CD8-positive, alpha-beta memory T cell (primary cell): ENCODE measurements around the gene OR6M1. TPM values are rescaled to one million over a fixed set of nuclear protein-coding genes. Genes with fewer than 3 reads are reported as not detected.

ENCODE experiments used
- CTCF ChIA-PET: fragments of 350-600 bp; sonication (Branson Sonifier 250); formaldehyde crosslinking; loops from one replicate; lab custom pipeline; 2021; ENCODE audit warnings: antibody characterized with exemption; lab: Charles Lee
- POLR2A ChIA-PET: fragments of 350-600 bp; sonication (Branson Sonifier 250); formaldehyde crosslinking; loops from one replicate; lab custom pipeline; 2021; ENCODE audit warnings: antibody characterized with exemption; lab: Charles Lee
- DNase-seq, 5 donors: peaks; one replicate each; pipeline versions ENCODE4 v3.0.0 to v3.0.0-alpha.2; 2020 to 2022; ENCODE audit warnings: mixed read lengths in 1 of 5
- H3K27ac ChIP-seq: one replicate; pipeline ENCODE4 v1.7.0; 2013; ENCODE audit warnings: low read depth, mild to moderate bottlenecking, low read length, moderate library complexity
- H3K27me3 ChIP-seq: 2 replicates; pipeline ENCODE4 v1.7.0; 2013; ENCODE audit warnings: low read length, mild to moderate bottlenecking; ENCODE audit not compliant: insufficient read depth, poor library complexity, severe bottlenecking
- H3K36me3 ChIP-seq: 2 replicates; pipeline ENCODE4 v1.7.0; 2013; ENCODE audit warnings: mild to moderate bottlenecking, low read length, moderate library complexity; ENCODE audit not compliant: insufficient read depth
- H3K4me1 ChIP-seq: 2 replicates; pipeline ENCODE4 v1.7.0; 2013; ENCODE audit warnings: mild to moderate bottlenecking, low read length, moderate library complexity; ENCODE audit not compliant: insufficient read depth
- H3K4me3 ChIP-seq: 2 replicates; pipeline ENCODE4 v1.7.0; 2013; ENCODE audit warnings: mild to moderate bottlenecking, low read length
- H3K9me3 ChIP-seq: 2 replicates; pipeline ENCODE4 v1.7.0; 2013; ENCODE audit warnings: mild to moderate bottlenecking, low read length
- H3K27ac Mint-ChIP-seq, 8 donors: one replicate each; pipeline ENCODE4 v1.8.0; 2020 to 2021; ENCODE audit warnings: mixed read lengths in 8 of 8, mild to moderate bottlenecking in 6 of 8, inconsistent platforms in 3 of 8, moderate library complexity in 3 of 8
- H3K27me3 Mint-ChIP-seq, 2 donors: one replicate each; pipeline ENCODE4 v1.8.0; 2020 to 2021; ENCODE audit warnings: mixed read lengths in 2 of 2, mild to moderate bottlenecking in 1 of 2, moderate library complexity in 1 of 2
- H3K36me3 Mint-ChIP-seq, 3 donors: one replicate each; pipeline ENCODE4 v1.8.0; 2020 to 2021; ENCODE audit warnings: mixed read lengths in 3 of 3, inconsistent platforms in 1 of 3, mild to moderate bottlenecking in 1 of 3
- H3K4me1 Mint-ChIP-seq, 3 donors: one replicate each; pipeline ENCODE4 v1.8.0; 2020 to 2021; ENCODE audit warnings: mixed read lengths in 3 of 3, inconsistent platforms in 1 of 3, mild to moderate bottlenecking in 1 of 3
- H3K4me3 Mint-ChIP-seq, 7 donors: one replicate each; pipeline ENCODE4 v1.8.0; 2020 to 2021; ENCODE audit warnings: mixed read lengths in 7 of 7, mild to moderate bottlenecking in 6 of 7, moderate library complexity in 4 of 7, inconsistent platforms in 2 of 7
- H3K9me3 Mint-ChIP-seq, 5 donors: one replicate each; pipeline ENCODE4 v1.8.0; 2020 to 2022; ENCODE audit warnings: mixed read lengths in 5 of 5, mild to moderate bottlenecking in 3 of 5, moderate library complexity in 2 of 5, inconsistent platforms in 1 of 5
- polyA plus RNA-seq: library from polyadenylated mRNA; unstranded; fragments of 300-500 nt; fragmentation: Illumina TruSeq; gene quantifications from one replicate; pipeline ENCODE4 v1.2.3, GENCODE V29; 2021
- total RNA-seq, 2 experiments: library from RNA; stranded (reverse); gene quantifications; one replicate each; pipeline ENCODE4 v1.2.3, GENCODE V29; 2021

Gene OR6M1, protein sequence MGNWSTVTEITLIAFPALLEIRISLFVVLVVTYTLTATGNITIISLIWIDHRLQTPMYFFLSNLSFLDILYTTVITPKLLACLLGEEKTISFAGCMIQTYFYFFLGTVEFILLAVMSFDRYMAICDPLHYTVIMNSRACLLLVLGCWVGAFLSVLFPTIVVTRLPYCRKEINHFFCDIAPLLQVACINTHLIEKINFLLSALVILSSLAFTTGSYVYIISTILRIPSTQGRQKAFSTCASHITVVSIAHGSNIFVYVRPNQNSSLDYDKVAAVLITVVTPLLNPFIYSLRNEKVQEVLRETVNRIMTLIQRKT
- total RNA-seq (not detected), polyA plus RNA-seq (not detected)

DNA sequence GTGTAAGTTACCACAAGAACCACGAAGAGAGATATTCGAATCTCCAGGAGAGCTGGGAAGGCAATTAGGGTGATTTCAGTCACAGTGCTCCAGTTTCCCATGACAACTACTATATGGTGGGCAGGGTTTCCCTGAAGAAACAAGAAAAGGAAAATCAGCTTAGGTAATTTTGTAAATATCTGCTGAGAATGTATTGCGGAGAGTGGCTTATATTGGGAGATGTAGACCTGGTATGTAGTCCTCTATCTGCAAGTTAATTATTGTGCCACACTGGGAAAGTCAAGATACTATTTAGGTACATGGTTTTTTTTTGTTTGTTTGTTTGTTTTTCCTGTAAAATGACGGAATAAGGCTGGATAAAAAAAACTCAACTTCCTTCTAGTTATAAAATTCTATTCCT lies at the start of gene OR6M1:
OR6M1 (minus strand) TSS at position 101 of the 400 bp plus-strand sequence; CDS start at position 101, 0 bp downstream.
- no peak for DNase-seq
- H3K27ac Mint-ChIP-seq, result no peak within 1 kb of the TSS
- H3K4me1 Mint-ChIP-seq, result no peaks in the 10 kb centered on the region
- peaks cover 4 to 7% of the 10 kb centered on the region in 2 donors for H3K27me3 Mint-ChIP-seq
- no peaks in the 10 kb centered on the region for H3K36me3 ChIP-seq
- no peaks in the 10 kb centered on the region for H3K36me3 Mint-ChIP-seq
- no peak within 1 kb of the TSS for H3K4me3 Mint-ChIP-seq
- no peak within 1 kb of the TSS for H3K4me3 ChIP-seq
- no peak within 1 kb of the TSS for H3K27ac ChIP-seq
- no peaks in the 10 kb centered on the region for H3K27me3 ChIP-seq
- POLR2A ChIA-PET, result no interaction called here
- no peaks in the 10 kb centered on the region for H3K9me3 ChIP-seq
- H3K4me1 ChIP-seq, result no peaks in the 10 kb centered on the region
- peaks cover 0 to 2% (median 0%) of the 10 kb centered on the region in 5 donors for H3K9me3 Mint-ChIP-seq
- CTCF ChIA-PET, result interaction anchor here (0.6 kb wide), 1 partner anchor 38 kb away, joined by 3 read pairs; no protein-coding TSS in a partner anchor

DNA sequence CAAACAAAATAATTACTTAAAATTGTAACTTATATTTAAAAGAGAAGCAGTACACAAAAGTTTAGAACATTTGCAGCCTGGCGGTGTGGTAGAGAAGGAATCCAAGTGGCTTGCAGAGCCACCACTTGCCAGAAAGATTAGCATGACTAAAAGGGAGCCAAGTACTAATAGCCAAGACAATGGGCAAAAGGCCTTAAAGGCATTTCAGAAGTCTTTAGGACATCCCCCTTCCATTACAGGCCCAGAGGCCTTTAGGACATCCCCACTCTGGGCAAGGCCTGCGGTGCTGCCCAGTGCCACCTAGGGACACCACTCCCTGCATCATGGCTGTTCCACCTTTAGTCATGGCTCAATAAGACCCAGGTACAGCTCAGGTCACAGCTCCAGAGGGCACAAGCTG lies 46.9 kb upstream of the OR6M1 start:
- H3K27ac Mint-ChIP-seq, result no peak overlapping the region
- H3K4me3 Mint-ChIP-seq, result no peak overlapping the region

DNA sequence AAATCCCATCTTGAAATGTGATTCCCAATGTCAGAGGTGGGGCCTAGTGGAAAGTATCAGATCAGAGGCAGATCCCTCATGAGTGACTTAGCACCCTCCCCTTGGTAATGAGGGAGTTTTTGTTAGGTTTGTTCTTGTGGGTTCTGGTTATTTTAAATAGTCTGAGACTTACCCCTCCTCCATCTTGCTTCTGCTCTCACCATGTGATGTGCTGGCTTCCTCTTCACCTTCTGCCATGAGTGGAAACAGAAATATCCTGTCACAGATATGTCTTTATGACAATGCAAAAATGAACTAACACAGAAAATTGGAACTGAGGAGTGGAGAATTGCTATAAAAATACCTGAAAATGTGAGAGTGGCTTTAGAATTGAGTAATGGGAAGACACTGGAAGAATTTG lies 46.2 kb upstream of the OR6M1 start:
- H3K27me3 ChIP-seq, result no peaks in the 10 kb centered on the region
- Mint-ChIP-seq H3K9me3 (peaks cover 0 to 3% (median under 1%) of the 10 kb centered on the region in 5 donors), H3K4me1 (no peaks in the 10 kb centered on the region), H3K4me3 (no peak overlapping the region), H3K27me3 (peaks cover 2 to 8% of the 10 kb centered on the region in 2 donors), H3K36me3 (no peaks in the 10 kb centered on the region), H3K27ac (no peak overlapping the region)
- ChIA-PET POLR2A (no interaction called here), CTCF (no interaction called here)
- no peak overlapping the region for H3K4me3 ChIP-seq
- no peaks in the 10 kb centered on the region for H3K9me3 ChIP-seq
- no peak overlapping the region for H3K27ac ChIP-seq
- H3K36me3 ChIP-seq, result no peaks in the 10 kb centered on the region
- no peaks in the 10 kb centered on the region for H3K4me1 ChIP-seq
- DNase-seq, result no peak

More for the DNA sequence above, 46.9 kb upstream of the OR6M1 start:
- Histone ChIP-seq H3K4me3 (no peak overlapping the region), H3K27ac (no peak overlapping the region), H3K4me1 (no peaks in the 10 kb centered on the region), H3K9me3 (no peaks in the 10 kb centered on the region), H3K27me3 (no peaks in the 10 kb centered on the region), H3K36me3 (no peaks in the 10 kb centered on the region)
- no peaks in the 10 kb centered on the region for H3K4me1 Mint-ChIP-seq
- H3K36me3 Mint-ChIP-seq, result no peaks in the 10 kb centered on the region
- POLR2A ChIA-PET, result no interaction called here
- peaks cover 0 to 8% (median 2%) of the 10 kb centered on the region in 5 donors for H3K9me3 Mint-ChIP-seq
- DNase-seq, result no peak
- H3K27me3 Mint-ChIP-seq, result peaks cover 2 to 8% of the 10 kb centered on the region in 2 donors
- CTCF ChIA-PET, result no interaction called here

DNA sequence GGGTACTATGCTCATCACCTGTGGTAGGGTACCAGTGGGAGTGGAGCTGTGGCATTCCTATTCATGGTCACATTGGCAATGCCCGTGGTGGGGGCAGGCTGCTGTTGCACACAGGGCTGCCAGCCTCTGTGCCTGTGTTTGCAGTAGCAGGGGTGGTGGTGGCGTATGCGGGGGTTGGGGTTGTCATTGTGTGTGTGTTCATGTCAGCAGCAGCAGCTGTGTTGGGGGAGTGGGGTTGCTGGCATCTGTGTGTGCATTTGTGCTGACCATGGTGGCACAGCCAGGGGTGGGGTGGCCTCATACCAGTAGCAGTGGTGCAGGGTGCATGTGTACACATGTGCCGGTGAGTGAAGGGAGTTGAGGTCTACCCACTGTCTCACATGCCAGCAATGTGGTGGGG lies 45.0 kb upstream of the OR6M1 start:
- H3K27ac Mint-ChIP-seq, result no peak overlapping the region
- Histone ChIP-seq H3K9me3 (no peaks in the 10 kb centered on the region), H3K27me3 (no peaks in the 10 kb centered on the region), H3K36me3 (no peaks in the 10 kb centered on the region), H3K4me1 (no peaks in the 10 kb centered on the region), H3K4me3 (no peak overlapping the region), H3K27ac (no peak overlapping the region)
- no peaks in the 10 kb centered on the region for H3K4me1 Mint-ChIP-seq
- peaks cover 0 to under 1% (median 0%) of the 10 kb centered on the region in 5 donors for H3K9me3 Mint-ChIP-seq
- CTCF ChIA-PET, result no interaction called here
- H3K4me3 Mint-ChIP-seq, result no peak overlapping the region
- DNase-seq, result no peak
- H3K27me3 Mint-ChIP-seq, result peaks cover 2 to 8% of the 10 kb centered on the region in 2 donors
- POLR2A ChIA-PET, result no interaction called here
- no peaks in the 10 kb centered on the region for H3K36me3 Mint-ChIP-seq

DNA sequence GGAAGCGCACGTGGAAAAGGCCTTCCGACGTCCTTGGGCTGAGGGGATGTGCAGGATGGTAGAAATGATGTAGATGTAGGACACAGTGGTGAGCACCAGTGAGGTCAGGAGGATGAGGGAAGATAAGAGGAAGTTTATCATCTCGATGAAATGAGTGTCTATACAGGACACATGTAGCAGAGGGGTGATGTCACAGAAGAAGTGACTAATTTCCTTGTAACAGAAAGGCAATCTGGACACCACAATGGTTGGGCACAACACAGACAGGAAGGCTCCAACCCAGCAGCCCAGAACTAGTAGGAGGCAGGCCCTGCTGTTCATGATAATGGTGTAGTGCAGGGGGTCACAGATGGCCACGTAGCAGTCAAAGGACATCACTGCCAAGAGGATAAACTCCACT lies 35.0 kb upstream of the OR6M1 start:
- POLR2A ChIA-PET, result no interaction called here
- Histone ChIP-seq H3K27ac (no peak overlapping the region), H3K36me3 (no peaks in the 10 kb centered on the region), H3K4me1 (no peaks in the 10 kb centered on the region), H3K9me3 (no peaks in the 10 kb centered on the region), H3K4me3 (no peak overlapping the region), H3K27me3 (no peaks in the 10 kb centered on the region)
- H3K9me3 Mint-ChIP-seq, result peaks cover 0 to 6% (median 0%) of the 10 kb centered on the region in 5 donors
- DNase-seq, result no peak
- peaks cover 0 to 1% of the 10 kb centered on the region in 2 donors for H3K27me3 Mint-ChIP-seq
- no peak overlapping the region for H3K4me3 Mint-ChIP-seq
- CTCF ChIA-PET, result no interaction called here
- H3K27ac Mint-ChIP-seq, result no peak overlapping the region
- H3K4me1 Mint-ChIP-seq, result no peaks in the 10 kb centered on the region
- no peaks in the 10 kb centered on the region for H3K36me3 Mint-ChIP-seq

DNA sequence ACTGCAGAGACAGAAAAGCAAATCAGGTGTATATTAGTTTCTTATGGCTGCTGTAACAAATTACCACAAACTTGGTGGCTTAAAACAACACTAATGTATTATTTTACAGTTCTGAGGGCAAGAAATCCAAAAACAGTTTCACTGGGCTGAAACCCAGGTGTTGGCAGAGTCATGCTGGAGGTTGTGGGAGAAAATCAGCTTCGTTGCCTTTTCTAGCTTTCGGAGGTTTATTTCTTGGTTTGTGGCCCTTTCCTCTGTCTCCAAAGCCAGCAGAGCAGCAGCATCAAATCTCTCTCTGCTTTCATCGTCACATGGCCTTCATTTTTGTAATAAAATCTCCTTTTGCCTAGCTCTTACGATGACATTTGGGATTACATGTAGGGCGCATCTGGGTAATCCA lies 33.0 kb upstream of the OR6M1 start:
- Mint-ChIP-seq H3K9me3 (peaks cover 0 to 6% (median 0%) of the 10 kb centered on the region in 5 donors), H3K4me1 (no peaks in the 10 kb centered on the region)

DNA sequence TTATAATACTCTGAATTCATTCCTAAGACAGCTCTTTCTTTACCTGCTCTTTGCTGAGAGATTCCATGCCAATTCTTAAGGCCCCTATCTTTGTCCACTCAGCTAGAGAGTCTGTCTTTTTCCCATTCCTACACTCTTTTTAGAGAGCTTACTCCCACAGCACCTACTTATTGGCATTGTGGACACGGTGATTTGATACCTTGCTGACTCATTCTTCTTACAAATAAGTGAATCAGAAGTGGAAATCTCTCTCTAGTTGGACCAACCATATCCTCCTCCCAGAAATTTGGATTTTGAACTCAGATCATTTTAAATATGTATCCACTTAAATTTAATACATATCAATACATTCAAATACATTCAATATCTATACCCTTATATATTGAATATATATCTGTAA lies 32.5 kb upstream of the OR6M1 start:
- peaks cover 0 to 1% of the 10 kb centered on the region in 2 donors for H3K27me3 Mint-ChIP-seq
- no peaks in the 10 kb centered on the region for H3K36me3 ChIP-seq
- H3K4me3 Mint-ChIP-seq, result no peak overlapping the region
- H3K4me3 ChIP-seq, result no peak overlapping the region
- H3K36me3 Mint-ChIP-seq, result no peaks in the 10 kb centered on the region
- POLR2A ChIA-PET, result no interaction called here
- H3K9me3 Mint-ChIP-seq, result peaks cover 0 to 6% (median 0%) of the 10 kb centered on the region in 5 donors
- no peaks in the 10 kb centered on the region for H3K4me1 ChIP-seq
- CTCF ChIA-PET, result no interaction called here
- H3K27me3 ChIP-seq, result no peaks in the 10 kb centered on the region
- no peak overlapping the region for H3K27ac ChIP-seq
- no peak for DNase-seq
- H3K4me1 Mint-ChIP-seq, result no peaks in the 10 kb centered on the region
- no peak overlapping the region for H3K27ac Mint-ChIP-seq
- H3K9me3 ChIP-seq, result no peaks in the 10 kb centered on the region

More for the DNA sequence above, 33.0 kb upstream of the OR6M1 start:
- peaks cover 0 to 1% of the 10 kb centered on the region in 2 donors for H3K27me3 Mint-ChIP-seq
- Histone ChIP-seq H3K4me1 (no peaks in the 10 kb centered on the region), H3K36me3 (no peaks in the 10 kb centered on the region), H3K9me3 (no peaks in the 10 kb centered on the region), H3K27ac (no peak overlapping the region), H3K27me3 (no peaks in the 10 kb centered on the region), H3K4me3 (no peak overlapping the region)
- CTCF ChIA-PET, result no interaction called here
- POLR2A ChIA-PET, result no interaction called here
- H3K36me3 Mint-ChIP-seq, result no peaks in the 10 kb centered on the region
- H3K4me3 Mint-ChIP-seq, result no peak overlapping the region
- H3K27ac Mint-ChIP-seq, result no peak overlapping the region
- DNase-seq, result no peak

DNA sequence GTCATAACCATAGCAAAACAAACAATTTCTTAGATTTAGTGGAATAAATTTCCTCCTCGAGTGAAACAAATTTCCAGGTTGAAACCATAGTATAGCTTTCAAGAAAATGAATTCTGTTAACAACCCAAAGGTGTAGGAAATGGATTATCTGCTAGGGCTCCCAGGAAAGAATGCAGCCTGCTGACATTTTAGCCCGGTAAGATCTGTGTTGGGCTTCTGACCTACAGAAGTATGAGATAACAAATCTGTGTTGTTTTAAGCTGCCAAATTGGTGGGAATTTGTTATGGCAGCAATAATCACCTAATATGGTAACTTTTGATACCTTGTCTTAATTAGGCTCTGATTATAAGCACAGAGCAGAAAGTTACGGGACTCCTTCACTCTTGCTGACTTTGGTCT lies 32.0 kb upstream of the OR6M1 start:
- DNase-seq, result no peak
- Mint-ChIP-seq H3K27ac (no peak overlapping the region), H3K9me3 (peaks cover 0 to 6% (median 0%) of the 10 kb centered on the region in 5 donors), H3K4me3 (no peak overlapping the region), H3K27me3 (peaks cover 0 to 1% of the 10 kb centered on the region in 2 donors), H3K36me3 (no peaks in the 10 kb centered on the region), H3K4me1 (no peaks in the 10 kb centered on the region)
- H3K27me3 ChIP-seq, result no peaks in the 10 kb centered on the region
- POLR2A ChIA-PET, result no interaction called here
- no peaks in the 10 kb centered on the region for H3K36me3 ChIP-seq
- H3K9me3 ChIP-seq, result no peaks in the 10 kb centered on the region
- H3K4me1 ChIP-seq, result no peaks in the 10 kb centered on the region
- CTCF ChIA-PET, result no interaction called here
- no peak overlapping the region for H3K27ac ChIP-seq
- H3K4me3 ChIP-seq, result no peak overlapping the region
